ENCODE data around the gene PLEKHG3. TPM values are rescaled to one million over a fixed set of nuclear protein-coding genes. Genes with fewer than 3 reads are reported as not detected.

The PLEKHG3 gene
- polyA plus RNA-seq, 3 donors: 6.3 to 21.6 (median 13.0) TPM

DNA sequence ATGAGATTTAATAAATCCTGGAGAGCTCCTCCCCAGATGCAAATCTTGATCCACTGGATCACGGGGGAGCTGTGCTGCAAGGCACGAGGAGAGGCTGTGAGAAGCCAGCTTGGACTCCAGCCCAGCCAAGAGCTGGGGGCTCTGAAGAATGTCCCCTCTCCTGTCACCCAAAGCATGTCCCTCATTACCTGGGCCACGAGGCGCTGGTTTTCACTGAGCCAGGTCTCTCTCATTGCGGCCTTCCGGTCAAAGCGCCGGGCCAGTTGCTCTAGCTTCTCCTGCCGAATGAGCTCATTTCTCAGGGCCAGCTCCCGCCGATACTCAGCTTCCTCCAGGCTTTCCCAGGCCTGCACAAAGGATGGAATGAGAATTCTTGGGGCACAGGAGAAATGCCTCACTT lies 92.1 kb downstream of the PLEKHG3 start:
- no peak for DNase-seq

DNA sequence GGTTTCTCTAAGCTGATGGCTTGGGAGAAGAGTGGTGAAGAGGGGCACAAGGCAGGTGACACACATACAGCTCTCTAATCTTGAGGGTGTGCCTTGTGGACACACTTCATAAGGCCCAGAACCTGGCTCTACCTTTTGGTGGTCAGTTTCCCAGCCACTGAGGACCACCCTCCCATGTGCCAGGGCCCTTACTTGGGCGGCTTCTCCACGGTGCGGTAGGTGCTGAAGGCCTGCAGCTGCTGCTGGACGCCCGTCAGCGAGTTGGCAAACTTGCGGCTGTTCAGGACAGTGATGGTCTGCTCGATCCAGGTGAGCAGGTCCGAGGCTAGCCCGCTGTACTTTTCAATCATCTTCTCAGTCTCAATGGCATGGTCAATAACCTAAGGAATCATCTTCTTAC lies 95.3 kb downstream of the PLEKHG3 start:
- Mint-ChIP-seq H3K4me3 (no peak overlapping the region), H3K4me1 (peaks cover 2% of the 10 kb centered on the region)

More for the DNA sequence above, 92.1 kb downstream of the PLEKHG3 start:
- H3K27ac Mint-ChIP-seq: no peak overlapping the region
- 100% methylated on average over 2 of the region's 11 CpGs for WGBS (ENCODE audit: insufficient coverage)
- H3K9me3 Mint-ChIP-seq: no peaks in the 10 kb centered on the region
- H3K4me3 Mint-ChIP-seq: no peak overlapping the region
- Histone ChIP-seq H3K9me3 (replicated peaks in 1 of 2; ENCODE audit: control insufficient read depth in 1 of 2, insufficient read depth in 1 of 2, low read length in 2 of 2) (no peaks in the 10 kb centered on the region), H3K27me3 (ENCODE audit: control insufficient read depth in 2 of 2, insufficient read depth in 2 of 2, low read length in 2 of 2) (no peaks in the 10 kb centered on the region), H3K4me1 (ENCODE audit: control insufficient read depth in 1 of 2, insufficient read depth in 2 of 2, low read length in 2 of 2) (no peaks in the 10 kb centered on the region), H3K36me3 (replicated peaks in 1 of 2; ENCODE audit: control insufficient read depth in 1 of 2, insufficient read depth in 2 of 2, low read length in 2 of 2) (no peaks in the 10 kb centered on the region), H3K9ac (ENCODE audit: insufficient read depth, low read length, poor library complexity, severe bottlenecking) (no peak overlapping the region), H2AFZ (ENCODE audit: insufficient read depth, low read depth, low read length, poor library complexity, severe bottlenecking) (no peak overlapping the region), H3K4me3 (replicated peaks in 1 of 3; ENCODE audit: low read depth in 2 of 3, low read length in 3 of 3) (no peak overlapping the region), H4K20me1 (ENCODE audit: insufficient read depth, low read length) (no peaks in the 10 kb centered on the region), H3K79me2 (ENCODE audit: insufficient read depth, low read length) (no peaks in the 10 kb centered on the region), H3K4me2 (replicated peaks; ENCODE audit: extremely low read depth, low read length, poor library complexity, severe bottlenecking) (no peak overlapping the region), H3K27ac (ENCODE audit: low read depth in 1 of 2, low read length in 2 of 2) (no peak overlapping the region)
- intact Hi-C loops (cut with micrococcal nuclease): no loop called here
- H3K36me3 Mint-ChIP-seq: no peaks in the 10 kb centered on the region
- TF ChIP-seq, protein P1, sequence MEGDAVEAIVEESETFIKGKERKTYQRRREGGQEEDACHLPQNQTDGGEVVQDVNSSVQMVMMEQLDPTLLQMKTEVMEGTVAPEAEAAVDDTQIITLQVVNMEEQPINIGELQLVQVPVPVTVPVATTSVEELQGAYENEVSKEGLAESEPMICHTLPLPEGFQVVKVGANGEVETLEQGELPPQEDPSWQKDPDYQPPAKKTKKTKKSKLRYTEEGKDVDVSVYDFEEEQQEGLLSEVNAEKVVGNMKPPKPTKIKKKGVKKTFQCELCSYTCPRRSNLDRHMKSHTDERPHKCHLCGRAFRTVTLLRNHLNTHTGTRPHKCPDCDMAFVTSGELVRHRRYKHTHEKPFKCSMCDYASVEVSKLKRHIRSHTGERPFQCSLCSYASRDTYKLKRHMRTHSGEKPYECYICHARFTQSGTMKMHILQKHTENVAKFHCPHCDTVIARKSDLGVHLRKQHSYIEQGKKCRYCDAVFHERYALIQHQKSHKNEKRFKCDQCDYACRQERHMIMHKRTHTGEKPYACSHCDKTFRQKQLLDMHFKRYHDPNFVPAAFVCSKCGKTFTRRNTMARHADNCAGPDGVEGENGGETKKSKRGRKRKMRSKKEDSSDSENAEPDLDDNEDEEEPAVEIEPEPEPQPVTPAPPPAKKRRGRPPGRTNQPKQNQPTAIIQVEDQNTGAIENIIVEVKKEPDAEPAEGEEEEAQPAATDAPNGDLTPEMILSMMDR (IDR thresholded peaks at IDR 0.05): no peak
- H3K4me1 Mint-ChIP-seq: peaks cover 2% of the 10 kb centered on the region
- H3K27me3 Mint-ChIP-seq (ENCODE audit: low read depth in 3 of 3): peaks cover 2 to 4% (median 3%) of the 10 kb centered on the region in 3 donors

More for the DNA sequence above, 95.3 kb downstream of the PLEKHG3 start:
- H3K79me2 ChIP-seq (ENCODE audit: insufficient read depth, low read length): no peaks in the 10 kb centered on the region
- H3K27ac ChIP-seq (ENCODE audit: low read depth in 1 of 2, low read length in 2 of 2): no peak overlapping the region
- H3K9ac ChIP-seq (ENCODE audit: insufficient read depth, low read length, poor library complexity, severe bottlenecking): no peak overlapping the region
- no peak overlapping the region for H3K4me3 ChIP-seq (replicated peaks in 1 of 3; ENCODE audit: low read depth in 2 of 3, low read length in 3 of 3)
- intact Hi-C loops (cut with micrococcal nuclease): no loop called here
- TF ChIP-seq, protein P1 (IDR thresholded peaks at IDR 0.05): no peak
- no peaks in the 10 kb centered on the region for H3K9me3 ChIP-seq (replicated peaks in 1 of 2; ENCODE audit: control insufficient read depth in 1 of 2, insufficient read depth in 1 of 2, low read length in 2 of 2)
- H3K4me2 ChIP-seq (replicated peaks; ENCODE audit: extremely low read depth, low read length, poor library complexity, severe bottlenecking): no peak overlapping the region
- WGBS (ENCODE audit: insufficient coverage): 94% methylated on average over 10 of the region's 10 CpGs
- H3K9me3 Mint-ChIP-seq: peaks cover 0 to 2% (median 0%) of the 10 kb centered on the region in 7 donors
- H3K36me3 Mint-ChIP-seq: no peaks in the 10 kb centered on the region
- H3K27me3 ChIP-seq (ENCODE audit: control insufficient read depth in 2 of 2, insufficient read depth in 2 of 2, low read length in 2 of 2): no peaks in the 10 kb centered on the region
- no peaks in the 10 kb centered on the region for H3K36me3 ChIP-seq (replicated peaks in 1 of 2; ENCODE audit: control insufficient read depth in 1 of 2, insufficient read depth in 2 of 2, low read length in 2 of 2)
- H3K4me1 ChIP-seq (ENCODE audit: control insufficient read depth in 1 of 2, insufficient read depth in 2 of 2, low read length in 2 of 2): no peaks in the 10 kb centered on the region
- H2AFZ ChIP-seq (ENCODE audit: insufficient read depth, low read depth, low read length, poor library complexity, severe bottlenecking): no peak overlapping the region
- peaks cover 1 to 12% (median 6%) of the 10 kb centered on the region in 3 donors for H3K27me3 Mint-ChIP-seq (ENCODE audit: low read depth in 3 of 3)
- no peak for DNase-seq
- H4K20me1 ChIP-seq (ENCODE audit: insufficient read depth, low read length): no peaks in the 10 kb centered on the region
- H3K27ac Mint-ChIP-seq: no peak overlapping the region

Other genes starting within 250 kb of the PLEKHG3 start
- not detected for gene AKAP5, start 238.9 kb upstream of the PLEKHG3 start, polyA plus RNA-seq
- 1 to 10 TPM; 3.2 to 8.7 (median 3.9) TPM for gene ZBTB25, start 200.6 kb upstream of the PLEKHG3 start, polyA plus RNA-seq
- gene ZBTB1, start 199.7 kb upstream of the PLEKHG3 start, polyA plus RNA-seq: 10 to 100 TPM; 27.7 to 45.4 (median 33.4) TPM
- gene HSPA2, start 163.7 kb upstream of the PLEKHG3 start, polyA plus RNA-seq: under 1 TPM in 2 of 3 donors, not detected in 1; 0.17 to 0.41 TPM
- under 1 TPM in 1 of 3 donors, not detected in 2; 0.38 TPM for gene PPP1R36, start 154.5 kb upstream of the PLEKHG3 start, polyA plus RNA-seq
- not detected for gene SPTB, start 175.5 kb downstream of the PLEKHG3 start, polyA plus RNA-seq
- gene CHURC1, start 210.0 kb downstream of the PLEKHG3 start, polyA plus RNA-seq: 10 to 100 TPM; 31.1 to 98.3 (median 81.2) TPM
- gene GPX2, start 238.3 kb downstream of the PLEKHG3 start, polyA plus RNA-seq: not detected

Measured in CD14-positive monocyte (primary cell).